Loucy (cell line): Measurements from ENCODE around the gene RSBN1.

Experiments
- EZH2phosphoT487 ChIP-seq: fragments of 200-600 bp; IDR thresholded peaks from 2 replicates; pipeline ENCODE4 v1.6.1; 2018; ENCODE audit warnings: antibody characterized with exemption, mild to moderate bottlenecking, moderate library complexity, borderline replicate concordance
- TF ChIP-seq, protein P1 (sequence below): fragments of 200-600 bp; sonication (generic); conservative IDR thresholded peaks from 2 replicates; pipeline ENCODE4 v1.5.1; 2014; ENCODE audit warnings: mild to moderate bottlenecking, antibody characterized with exemption, low read length

DNA sequence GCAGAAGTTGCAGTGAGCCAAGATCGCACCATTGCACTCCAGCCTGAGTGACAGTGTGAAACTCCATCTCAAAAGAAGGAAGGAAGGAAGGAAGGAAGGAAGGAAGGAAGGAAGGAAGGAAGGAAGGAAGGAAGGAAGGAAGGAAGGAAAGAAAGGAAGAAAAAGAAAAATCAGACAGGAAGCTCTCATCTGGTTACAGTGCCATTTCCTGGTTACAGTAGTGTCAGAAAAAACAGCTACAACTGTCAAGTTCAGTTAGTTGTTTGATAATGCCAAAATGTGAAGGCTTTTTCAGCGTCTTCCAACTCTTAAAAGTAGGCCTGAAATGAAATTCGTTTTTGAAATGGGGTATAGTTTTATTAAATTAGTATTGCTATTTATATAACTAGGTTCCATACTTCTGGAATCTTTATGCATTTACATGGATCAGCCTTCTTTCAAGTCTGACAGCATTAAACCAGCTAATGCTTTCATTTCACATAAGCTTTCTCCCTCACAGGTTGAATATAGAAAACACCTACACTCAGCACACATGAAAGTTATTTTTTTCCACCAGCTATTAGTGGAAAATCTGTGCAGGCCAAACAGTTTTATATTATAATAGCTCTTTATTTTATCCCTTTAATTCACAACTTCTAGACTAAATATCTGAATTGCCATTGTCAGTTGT, 38.0 kb upstream of the RSBN1 start:
- TF ChIP-seq, protein P1, sequence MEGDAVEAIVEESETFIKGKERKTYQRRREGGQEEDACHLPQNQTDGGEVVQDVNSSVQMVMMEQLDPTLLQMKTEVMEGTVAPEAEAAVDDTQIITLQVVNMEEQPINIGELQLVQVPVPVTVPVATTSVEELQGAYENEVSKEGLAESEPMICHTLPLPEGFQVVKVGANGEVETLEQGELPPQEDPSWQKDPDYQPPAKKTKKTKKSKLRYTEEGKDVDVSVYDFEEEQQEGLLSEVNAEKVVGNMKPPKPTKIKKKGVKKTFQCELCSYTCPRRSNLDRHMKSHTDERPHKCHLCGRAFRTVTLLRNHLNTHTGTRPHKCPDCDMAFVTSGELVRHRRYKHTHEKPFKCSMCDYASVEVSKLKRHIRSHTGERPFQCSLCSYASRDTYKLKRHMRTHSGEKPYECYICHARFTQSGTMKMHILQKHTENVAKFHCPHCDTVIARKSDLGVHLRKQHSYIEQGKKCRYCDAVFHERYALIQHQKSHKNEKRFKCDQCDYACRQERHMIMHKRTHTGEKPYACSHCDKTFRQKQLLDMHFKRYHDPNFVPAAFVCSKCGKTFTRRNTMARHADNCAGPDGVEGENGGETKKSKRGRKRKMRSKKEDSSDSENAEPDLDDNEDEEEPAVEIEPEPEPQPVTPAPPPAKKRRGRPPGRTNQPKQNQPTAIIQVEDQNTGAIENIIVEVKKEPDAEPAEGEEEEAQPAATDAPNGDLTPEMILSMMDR: no peak
- no peak for TF ChIP-seq EZH2phosphoT487
